Loucy (cell line): ENCODE measurements around the gene RTN4.

ENCODE experiments used
- H2AFZ ChIP-seq: fragments of 200-600 bp; sonication (generic); 2 replicates; pipeline ENCODE4 v1.6.0; 2016; ENCODE audit warnings: antibody characterized with exemption, mild to moderate bottlenecking, low read length, moderate library complexity
- H3F3A ChIP-seq: fragments of 200-600 bp; 2 replicates; pipeline ENCODE4 v1.6.0; 2016; ENCODE audit warnings: antibody characterized with exemption, low read depth, mild to moderate bottlenecking
- H3K27me3 ChIP-seq: fragments of 200-600 bp; sonication (generic); 2 replicates; pipeline ENCODE4 v1.6.1; 2014; ENCODE audit warnings: low read length, mild to moderate bottlenecking; ENCODE audit not compliant: insufficient read depth, poor library complexity, severe bottlenecking
- H3K36me3 ChIP-seq: fragments of 200-600 bp; sonication (generic); 2 replicates; pipeline ENCODE4 v1.6.1; 2016; ENCODE audit warnings: low read length; ENCODE audit not compliant: insufficient read depth
- H3K4me1 ChIP-seq: fragments of 200-600 bp; sonication (generic); 2 replicates; pipeline ENCODE4 v1.5.1; 2014; ENCODE audit warnings: low read length, mild to moderate bottlenecking; ENCODE audit not compliant: insufficient read depth, poor library complexity, severe bottlenecking
- H3K4me2 ChIP-seq: fragments of 200-600 bp; sonication (generic); 2 replicates; pipeline ENCODE4 v1.6.0; 2014; ENCODE audit warnings: antibody characterized with exemption, low read length, low read depth, mild to moderate bottlenecking; ENCODE audit not compliant: poor library complexity, severe bottlenecking
- H3K4me3 ChIP-seq: fragments of 200-600 bp; sonication (generic); 2 replicates; pipeline ENCODE4 v1.5.1; 2014; ENCODE audit warnings: low read length, mild to moderate bottlenecking, mixed read lengths; ENCODE audit not compliant: poor library complexity, severe bottlenecking
- H3K79me2 ChIP-seq: fragments of 200-600 bp; sonication (generic); 2 replicates; pipeline ENCODE4 v1.6.1; 2014; ENCODE audit warnings: low read length; ENCODE audit not compliant: insufficient read depth
- H3K9ac ChIP-seq: fragments of 200-600 bp; sonication (generic); 2 replicates; pipeline ENCODE4 v1.6.0; 2014; ENCODE audit warnings: mild to moderate bottlenecking, low read depth, low read length, moderate library complexity; ENCODE audit not compliant: poor library complexity, severe bottlenecking
- H3K9me2 ChIP-seq: fragments of 200-600 bp; sonication (generic); replicated peaks from 2 replicates; pipeline ENCODE4 v1.6.1; 2016; ENCODE audit warnings: low read depth, low read length, mixed read lengths
- H3K9me3 ChIP-seq: fragments of 200-600 bp; sonication (generic); 2 replicates; pipeline ENCODE4 v1.6.1; 2014; ENCODE audit warnings: mild to moderate bottlenecking, antibody characterized with exemption, low read length, low read depth; ENCODE audit not compliant: insufficient read depth
- H4K20me1 ChIP-seq: fragments of 200-600 bp; sonication (generic); 2 replicates; pipeline ENCODE4 v1.6.0; 2014; ENCODE audit warnings: antibody characterized with exemption, low read length, mild to moderate bottlenecking; ENCODE audit not compliant: insufficient read depth, poor library complexity, severe bottlenecking
- CTCF ChIP-seq: fragments of 200-600 bp; sonication (generic); conservative IDR thresholded peaks from 2 replicates; pipeline ENCODE4 v1.5.1; 2014; ENCODE audit warnings: mild to moderate bottlenecking, antibody characterized with exemption, low read length
- EZH2phosphoT487 ChIP-seq: fragments of 200-600 bp; IDR thresholded peaks from 2 replicates; pipeline ENCODE4 v1.6.1; 2018; ENCODE audit warnings: antibody characterized with exemption, mild to moderate bottlenecking, moderate library complexity, borderline replicate concordance

Gene RTN4

DNA sequence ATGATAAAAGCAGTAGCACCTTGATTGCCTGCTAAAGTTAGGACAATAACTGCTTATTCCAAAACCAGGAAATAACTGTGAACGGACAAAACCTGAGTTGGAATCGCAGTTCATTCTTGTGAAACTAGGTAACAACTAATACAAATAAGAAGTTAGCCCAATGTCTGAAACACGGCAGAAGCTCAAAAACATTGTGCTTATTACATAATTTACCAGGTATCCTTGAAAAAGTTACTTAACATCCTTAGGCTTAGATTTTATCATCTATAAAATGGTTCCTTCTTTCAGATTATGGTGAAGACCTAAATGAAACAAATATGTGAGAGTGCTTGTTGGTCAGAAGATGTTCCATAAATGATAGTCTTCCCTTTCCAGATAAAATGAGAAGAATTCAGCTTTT is 32.4 kb downstream of the RTN4 start:
- H3K36me3 ChIP-seq: peaks cover 26% of the 10 kb centered on the region
- peaks cover 9% of the 10 kb centered on the region for H3K4me1 ChIP-seq
- H3K9me2 ChIP-seq: no peaks in the 10 kb centered on the region
- no peak overlapping the region for H3K4me3 ChIP-seq
- no peaks in the 10 kb centered on the region for H3K9me3 ChIP-seq
- TF ChIP-seq EZH2phosphoT487 (no peak), CTCF (no peak)
- peaks cover 96% of the 10 kb centered on the region for H4K20me1 ChIP-seq
- no peak overlapping the region for H2AFZ ChIP-seq
- no peak overlapping the region for H3K9ac ChIP-seq
- no peaks in the 10 kb centered on the region for H3F3A ChIP-seq
- no peaks in the 10 kb centered on the region for H3K27me3 ChIP-seq
- H3K79me2 ChIP-seq: peaks cover 99% of the 10 kb centered on the region
- H3K4me2 ChIP-seq: no peak overlapping the region

GRCh38 chr2:55017428-55017827 is 32.8 kb downstream of the RTN4 start:
- no peak overlapping the region for H3K4me2 ChIP-seq
- no peaks in the 10 kb centered on the region for H3K9me3 ChIP-seq
- peaks cover 96% of the 10 kb centered on the region for H4K20me1 ChIP-seq
- H3K27me3 ChIP-seq: no peaks in the 10 kb centered on the region
- H3K4me3 ChIP-seq: no peak overlapping the region
- H3K9ac ChIP-seq: no peak overlapping the region
- H3K36me3 ChIP-seq: peaks cover 26% of the 10 kb centered on the region
- no peak overlapping the region for H2AFZ ChIP-seq
- H3K9me2 ChIP-seq: no peaks in the 10 kb centered on the region
- H3F3A ChIP-seq: no peaks in the 10 kb centered on the region
- H3K79me2 ChIP-seq: peaks cover 99% of the 10 kb centered on the region
- H3K4me1 ChIP-seq: peaks cover 13% of the 10 kb centered on the region
- TF ChIP-seq EZH2phosphoT487 (no peak), CTCF (no peak)

DNA sequence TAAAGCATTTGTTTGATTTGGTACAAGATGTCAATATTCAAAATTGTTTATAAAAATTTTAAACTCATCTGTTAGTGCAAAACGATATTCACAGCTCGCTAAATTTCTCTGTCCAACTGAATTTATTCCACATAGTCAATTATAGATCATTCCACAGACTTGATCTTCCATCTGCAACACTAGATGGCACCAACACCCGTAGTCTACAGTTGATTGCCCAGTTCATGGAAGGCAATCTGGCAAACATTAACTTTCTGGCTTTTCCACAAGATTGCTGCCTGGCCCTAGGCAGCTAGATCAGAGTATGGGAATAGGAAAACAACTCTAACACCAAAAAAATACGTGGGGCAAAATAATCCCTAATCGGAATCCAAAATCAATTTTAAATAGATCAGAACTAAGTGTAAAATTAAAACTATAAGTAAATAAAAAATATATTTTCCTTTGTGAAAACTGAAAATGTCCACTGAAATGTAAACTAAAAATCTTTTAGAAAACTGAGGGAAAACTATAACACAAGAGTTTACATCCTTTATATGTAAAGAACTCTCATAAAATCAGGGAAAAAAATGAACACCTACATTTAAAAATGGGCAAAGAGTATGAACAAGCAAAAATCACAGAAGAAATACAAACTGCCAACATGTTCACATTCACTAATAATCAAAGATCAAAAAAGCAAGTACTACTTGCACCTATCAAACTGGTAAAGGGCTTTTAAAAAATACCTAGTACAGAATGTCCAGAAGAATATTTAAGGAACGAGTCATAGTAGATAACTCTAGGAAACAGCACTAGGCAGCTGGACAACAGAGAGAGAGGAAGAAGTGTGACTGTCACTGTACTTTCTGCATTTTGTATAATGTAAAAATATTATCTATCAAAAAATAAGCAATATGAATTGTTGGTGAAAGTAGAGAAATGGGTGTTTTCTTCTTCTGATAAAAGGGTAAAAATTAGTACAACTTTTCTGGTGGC is 35.0 kb downstream of the RTN4 start:
- no peak overlapping the region for H3K4me2 ChIP-seq
- no peaks in the 10 kb centered on the region for H3K27me3 ChIP-seq
- H4K20me1 ChIP-seq: peaks cover 96% of the 10 kb centered on the region
- peaks cover 22% of the 10 kb centered on the region for H3K36me3 ChIP-seq
- no peaks in the 10 kb centered on the region for H3K9me2 ChIP-seq
- TF ChIP-seq CTCF: peak; percentile 73
- TF ChIP-seq EZH2phosphoT487: no peak
- H2AFZ ChIP-seq: no peak overlapping the region
- H3K9ac ChIP-seq: no peak overlapping the region
- H3F3A ChIP-seq: no peaks in the 10 kb centered on the region
- H3K79me2 ChIP-seq: peaks cover 99% of the 10 kb centered on the region
- no peaks in the 10 kb centered on the region for H3K9me3 ChIP-seq
- H3K4me3 ChIP-seq: no peak overlapping the region
- peaks cover 30% of the 10 kb centered on the region for H3K4me1 ChIP-seq
